ENCODE results near the gene FAM13C. TPM values are rescaled to one million over a fixed set of nuclear protein-coding genes. Genes with fewer than 3 reads are reported as not detected.

The FAM13C gene
- total RNA-seq, 1 experiment from 2014 or later = 1.8 TPM

GRCh38 chr10:59285848-59286247 is 76.5 kb downstream of the FAM13C start:
- Histone ChIP-seq H3K4me3 (ENCODE audit: insufficient read depth, low read depth, low read length) (no peak overlapping the region), H3K36me3 (replicated peaks; ENCODE audit: control insufficient read depth, insufficient read depth, low read length) (no peaks in the 10 kb centered on the region), H3K27me3 (ENCODE audit: control insufficient read depth, insufficient read depth, low read length) (no peaks in the 10 kb centered on the region)
- no peak for DNase-seq

- Histone ChIP-seq H3K36me3 (replicated peaks; ENCODE audit: control insufficient read depth, insufficient read depth, low read length) (no peaks in the 10 kb centered on the region), H3K27me3 (ENCODE audit: control insufficient read depth, insufficient read depth, low read length) (no peaks in the 10 kb centered on the region), H3K4me3 (ENCODE audit: insufficient read depth, low read depth, low read length) (no peak overlapping the region)
- DNase-seq = no peak
Observed at GRCh38 chr10:59285073-59285472, 77.3 kb downstream of the FAM13C start.

DNA sequence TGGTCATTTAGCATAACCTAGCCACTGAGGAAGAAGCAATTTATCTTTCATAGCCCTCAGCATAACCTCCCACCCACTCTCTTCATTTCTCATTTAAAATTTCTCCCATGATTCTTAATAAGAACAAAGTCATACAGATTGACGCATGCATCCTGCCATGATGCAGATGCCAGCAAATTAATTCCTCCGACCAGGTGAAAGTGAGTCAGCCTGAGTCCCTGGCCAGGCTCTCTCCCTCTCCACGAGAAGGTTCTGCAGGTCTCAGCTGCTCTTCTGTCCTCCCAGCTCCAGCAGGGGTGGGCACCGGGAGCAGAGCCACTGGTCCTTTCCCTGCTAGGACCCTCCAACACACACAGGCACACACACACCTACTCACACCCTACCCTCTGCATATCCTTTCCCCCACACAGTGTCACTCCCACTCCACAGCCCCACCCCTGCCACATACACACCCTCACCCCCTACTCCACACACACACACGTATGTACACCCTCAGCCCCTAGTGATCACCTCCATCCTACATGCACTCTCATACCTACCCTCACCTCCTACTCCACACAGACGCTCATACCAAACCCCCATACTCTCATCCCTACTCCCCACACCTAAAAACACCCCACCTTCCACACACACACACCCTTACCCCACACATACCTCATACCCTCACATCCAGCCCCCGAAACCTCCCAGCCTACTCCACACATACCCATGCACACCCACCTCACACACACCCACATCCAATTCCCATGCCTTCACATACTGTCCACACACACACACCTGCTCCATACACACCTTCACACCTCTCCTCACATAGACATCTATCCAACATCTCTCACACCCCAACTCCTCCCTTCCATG is 78.0 kb downstream of the FAM13C start:
- no peaks in the 10 kb centered on the region for H3K27me3 ChIP-seq (ENCODE audit: control insufficient read depth, insufficient read depth, low read length)
- no peak for DNase-seq
- no peak overlapping the region for H3K4me3 ChIP-seq (ENCODE audit: insufficient read depth, low read depth, low read length)
- no peaks in the 10 kb centered on the region for H3K36me3 ChIP-seq (replicated peaks; ENCODE audit: control insufficient read depth, insufficient read depth, low read length)

DNA sequence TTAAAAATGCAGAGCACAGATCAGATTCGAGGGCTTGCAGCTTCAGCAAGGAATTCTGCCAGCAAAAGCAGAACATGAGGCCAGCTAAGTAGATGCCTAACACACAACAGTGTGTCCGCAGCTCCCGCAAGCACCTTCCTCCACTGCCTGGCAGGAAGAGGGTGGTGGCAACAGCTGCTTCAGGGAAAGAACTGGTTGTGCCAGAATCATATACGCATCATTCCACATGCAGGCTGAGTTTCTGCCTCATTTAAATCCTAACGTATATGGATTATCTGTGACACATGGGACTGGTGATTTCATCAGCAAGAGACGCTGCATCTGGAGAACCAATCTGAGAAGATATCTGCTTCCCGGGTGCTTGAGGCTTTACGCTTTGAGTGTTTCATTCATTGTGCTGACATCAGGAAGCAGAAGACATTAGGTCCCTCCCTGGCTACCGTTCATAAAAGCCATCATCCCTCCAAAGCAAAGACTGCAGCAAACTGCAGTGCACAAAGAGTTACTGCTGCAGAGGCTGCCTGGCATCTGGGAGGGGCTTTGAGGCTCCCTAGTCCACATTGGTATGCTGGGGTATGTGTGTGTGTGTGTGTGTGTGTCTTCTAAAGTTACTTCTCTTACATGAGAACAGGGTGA is 78.8 kb downstream of the FAM13C start:
- no peak overlapping the region for H3K4me3 ChIP-seq (ENCODE audit: insufficient read depth, low read depth, low read length)
- DNase-seq = no peak

GRCh38 chr10:59281861-59282260 is 80.5 kb downstream of the FAM13C start:
- no peak overlapping the region for H3K4me3 ChIP-seq (ENCODE audit: insufficient read depth, low read depth, low read length)
- no peaks in the 10 kb centered on the region for H3K36me3 ChIP-seq (replicated peaks; ENCODE audit: control insufficient read depth, insufficient read depth, low read length)
- no peaks in the 10 kb centered on the region for H3K27me3 ChIP-seq (ENCODE audit: control insufficient read depth, insufficient read depth, low read length)
- DNase-seq = no peak

More for the DNA sequence above, 78.8 kb downstream of the FAM13C start:
- no peaks in the 10 kb centered on the region for H3K36me3 ChIP-seq (replicated peaks; ENCODE audit: control insufficient read depth, insufficient read depth, low read length)
- H3K27me3 ChIP-seq (ENCODE audit: control insufficient read depth, insufficient read depth, low read length) = no peaks in the 10 kb centered on the region

GRCh38 chr10:59279991-59280505 is 82.3 kb downstream of the FAM13C start:
- no peak overlapping the region for H3K4me3 ChIP-seq (ENCODE audit: insufficient read depth, low read depth, low read length)
- DNase-seq = no peak
- H3K27me3 ChIP-seq (ENCODE audit: control insufficient read depth, insufficient read depth, low read length) = no peaks in the 10 kb centered on the region
- no peaks in the 10 kb centered on the region for H3K36me3 ChIP-seq (replicated peaks; ENCODE audit: control insufficient read depth, insufficient read depth, low read length)

GRCh38 chr10:59279476-59279875 is 82.9 kb downstream of the FAM13C start:
- no peak for DNase-seq
- Histone ChIP-seq H3K27me3 (ENCODE audit: control insufficient read depth, insufficient read depth, low read length) (no peaks in the 10 kb centered on the region), H3K4me3 (ENCODE audit: insufficient read depth, low read depth, low read length) (no peak overlapping the region), H3K36me3 (replicated peaks; ENCODE audit: control insufficient read depth, insufficient read depth, low read length) (no peaks in the 10 kb centered on the region)

GRCh38 chr10:59276919-59277318 is 85.4 kb downstream of the FAM13C start:
- no peaks in the 10 kb centered on the region for H3K27me3 ChIP-seq (ENCODE audit: control insufficient read depth, insufficient read depth, low read length)
- H3K4me3 ChIP-seq (ENCODE audit: insufficient read depth, low read depth, low read length) = no peak overlapping the region
- DNase-seq = no peak
- H3K36me3 ChIP-seq (replicated peaks; ENCODE audit: control insufficient read depth, insufficient read depth, low read length) = no peaks in the 10 kb centered on the region

DNA sequence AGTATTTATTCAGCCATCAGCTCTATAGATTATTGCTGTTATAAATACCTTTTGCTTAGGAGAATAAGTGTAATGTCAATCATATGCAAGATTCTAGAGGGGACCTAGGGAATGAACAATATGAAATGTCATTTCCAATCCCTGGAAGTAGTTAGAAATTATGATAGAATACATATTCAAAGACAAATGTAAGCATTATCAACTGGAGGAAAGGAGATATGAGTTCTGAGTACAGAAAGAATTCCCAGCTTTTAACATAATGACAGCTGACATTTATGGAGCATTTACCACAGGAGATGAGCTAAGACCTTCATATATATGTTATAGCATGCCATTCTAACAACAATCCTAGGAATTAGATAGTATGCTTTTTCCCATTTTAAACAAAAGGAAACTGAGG is 86.2 kb downstream of the FAM13C start:
- no peak overlapping the region for H3K4me3 ChIP-seq (ENCODE audit: insufficient read depth, low read depth, low read length)
- no peaks in the 10 kb centered on the region for H3K27me3 ChIP-seq (ENCODE audit: control insufficient read depth, insufficient read depth, low read length)
- no peak for DNase-seq
- no peaks in the 10 kb centered on the region for H3K36me3 ChIP-seq (replicated peaks; ENCODE audit: control insufficient read depth, insufficient read depth, low read length)

- Histone ChIP-seq H3K27me3 (ENCODE audit: control insufficient read depth, insufficient read depth, low read length) (no peaks in the 10 kb centered on the region), H3K36me3 (replicated peaks; ENCODE audit: control insufficient read depth, insufficient read depth, low read length) (no peaks in the 10 kb centered on the region), H3K4me3 (ENCODE audit: insufficient read depth, low read depth, low read length) (no peak overlapping the region)
- DNase-seq = no peak
Observed at GRCh38 chr10:59273445-59273844, 88.9 kb downstream of the FAM13C start.

GRCh38 chr10:59272061-59272460 is 90.3 kb downstream of the FAM13C start:
- no peak overlapping the region for H3K4me3 ChIP-seq (ENCODE audit: insufficient read depth, low read depth, low read length)
- no peak for DNase-seq
- no peaks in the 10 kb centered on the region for H3K36me3 ChIP-seq (replicated peaks; ENCODE audit: control insufficient read depth, insufficient read depth, low read length)
- no peaks in the 10 kb centered on the region for H3K27me3 ChIP-seq (ENCODE audit: control insufficient read depth, insufficient read depth, low read length)

GRCh38 chr10:59271160-59271559 is 91.2 kb downstream of the FAM13C start:
- no peak for DNase-seq

GRCh38 chr10:59270492-59270891 is 91.9 kb downstream of the FAM13C start:
- no peaks in the 10 kb centered on the region for H3K36me3 ChIP-seq (replicated peaks; ENCODE audit: control insufficient read depth, insufficient read depth, low read length)
- H3K4me3 ChIP-seq (ENCODE audit: insufficient read depth, low read depth, low read length) = no peak overlapping the region
- H3K27me3 ChIP-seq (ENCODE audit: control insufficient read depth, insufficient read depth, low read length) = no peaks in the 10 kb centered on the region
- DNase-seq = no peak

More at GRCh38 chr10:59271160-59271559, 91.2 kb downstream of the FAM13C start:
- no peaks in the 10 kb centered on the region for H3K36me3 ChIP-seq (replicated peaks; ENCODE audit: control insufficient read depth, insufficient read depth, low read length)
- no peak overlapping the region for H3K4me3 ChIP-seq (ENCODE audit: insufficient read depth, low read depth, low read length)
- H3K27me3 ChIP-seq (ENCODE audit: control insufficient read depth, insufficient read depth, low read length) = no peaks in the 10 kb centered on the region

GRCh38 chr10:59269651-59270050 is 92.7 kb downstream of the FAM13C start:
- DNase-seq = no peak
- H3K4me3 ChIP-seq (ENCODE audit: insufficient read depth, low read depth, low read length) = no peak overlapping the region
- H3K27me3 ChIP-seq (ENCODE audit: control insufficient read depth, insufficient read depth, low read length) = no peaks in the 10 kb centered on the region
- H3K36me3 ChIP-seq (replicated peaks; ENCODE audit: control insufficient read depth, insufficient read depth, low read length) = no peaks in the 10 kb centered on the region

DNA sequence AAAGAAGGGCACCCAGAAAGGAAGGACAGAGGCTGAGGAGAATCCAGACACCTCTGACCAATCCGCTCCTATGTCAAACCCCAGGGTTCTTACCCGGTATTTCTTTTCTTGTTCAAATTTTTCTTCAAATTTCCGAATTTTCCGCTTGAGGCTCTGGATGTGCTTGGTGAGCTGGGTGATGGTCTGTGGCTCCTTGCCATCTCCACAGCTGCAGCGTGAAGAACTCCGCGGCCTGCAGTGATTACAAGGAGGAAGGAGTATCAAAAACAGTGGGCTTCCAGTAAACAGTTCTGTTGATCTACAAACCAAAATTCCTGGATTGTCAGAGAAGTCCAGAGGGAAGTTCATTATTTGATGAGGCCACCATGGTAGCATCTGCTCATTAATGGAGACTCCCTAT is 93.9 kb downstream of the FAM13C start:
- Histone ChIP-seq H3K36me3 (replicated peaks; ENCODE audit: control insufficient read depth, insufficient read depth, low read length) (no peaks in the 10 kb centered on the region), H3K4me3 (ENCODE audit: insufficient read depth, low read depth, low read length) (no peak overlapping the region), H3K27me3 (ENCODE audit: control insufficient read depth, insufficient read depth, low read length) (no peaks in the 10 kb centered on the region)
- DNase-seq = no peak

Data from H7 (cell line).